HG03432 (cell line): ENCODE measurements around the gene FGR.
"Not testable (repeated sequence)": the region's sequence is repeated elsewhere in the genome, so short reads cannot be mapped to it uniquely, and the experiment has no call there.

Experiments used
- ATAC-seq: cut with Tn5 transposase; IDR thresholded peaks from one replicate; pipeline ENCODE4 v1.9.1; 2021; ENCODE audit warnings: mild to moderate bottlenecking, moderate library complexity; ENCODE audit not compliant: unreplicated experiment

The FGR gene

GRCh38 chr1:27634985-27635367, at the start of gene FGR:
Gene FGR, minus strand, starts transcription at chr1:27635185. Its CDS starts 11,269 bp downstream, at chr1:27623916.
- no peak for ATAC-seq

- no peak for ATAC-seq
Measured at GRCh38 chr1:27684176-27684575, 49.2 kb upstream of the FGR start.

- ATAC-seq = no peak
Measured at GRCh38 chr1:27682351-27682944, 47.5 kb upstream of the FGR start.

- ATAC-seq = not testable (repeated sequence)
Measured at GRCh38 chr1:27681580-27681979, 46.6 kb upstream of the FGR start.

- ATAC-seq = not testable (repeated sequence)
Measured at GRCh38 chr1:27680225-27680791, 45.3 kb upstream of the FGR start.

GRCh38 chr1:27678747-27679146, 43.8 kb upstream of the FGR start:
- no peak for ATAC-seq

- no peak for ATAC-seq
Measured at GRCh38 chr1:27676410-27676809, 41.4 kb upstream of the FGR start.

- no peak for ATAC-seq
Measured at GRCh38 chr1:27672750-27673112, 37.7 kb upstream of the FGR start.

- ATAC-seq = peak; percentile 85
Measured at GRCh38 chr1:27671964-27672749, 37.2 kb upstream of the FGR start, which contains the start of gene IFI6. Gene IFI6, minus strand, starts transcription at chr1:27672192. Its CDS starts 2,878 bp downstream, at chr1:27669314.

GRCh38 chr1:27669876-27670275, 34.9 kb upstream of the FGR start:
- ATAC-seq = no peak

GRCh38 chr1:27668808-27669723, 34.1 kb upstream of the FGR start:
- no peak for ATAC-seq

GRCh38 chr1:27668121-27668807, 33.3 kb upstream of the FGR start:
- no peak for ATAC-seq

GRCh38 chr1:27666791-27667254, 31.8 kb upstream of the FGR start:
- ATAC-seq = no peak

GRCh38 chr1:27666294-27666693, 31.3 kb upstream of the FGR start:
- ATAC-seq = no peak

GRCh38 chr1:27665016-27665651, 30.1 kb upstream of the FGR start:
- no peak for ATAC-seq

- no peak for ATAC-seq
Measured at GRCh38 chr1:27664291-27664690, 29.3 kb upstream of the FGR start.

- peak; percentile 32 for ATAC-seq
Measured at GRCh38 chr1:27662707-27663393, 27.9 kb upstream of the FGR start.

GRCh38 chr1:27662261-27662660, 27.3 kb upstream of the FGR start:
- no peak for ATAC-seq

GRCh38 chr1:27661412-27662075, 26.6 kb upstream of the FGR start:
- no peak for ATAC-seq
